ENCODE data around the gene TUBA3E.
"Not testable (repeated sequence)": the region's sequence is repeated elsewhere in the genome, so short reads cannot be mapped to it uniquely, and the experiment has no call there.

DNA sequence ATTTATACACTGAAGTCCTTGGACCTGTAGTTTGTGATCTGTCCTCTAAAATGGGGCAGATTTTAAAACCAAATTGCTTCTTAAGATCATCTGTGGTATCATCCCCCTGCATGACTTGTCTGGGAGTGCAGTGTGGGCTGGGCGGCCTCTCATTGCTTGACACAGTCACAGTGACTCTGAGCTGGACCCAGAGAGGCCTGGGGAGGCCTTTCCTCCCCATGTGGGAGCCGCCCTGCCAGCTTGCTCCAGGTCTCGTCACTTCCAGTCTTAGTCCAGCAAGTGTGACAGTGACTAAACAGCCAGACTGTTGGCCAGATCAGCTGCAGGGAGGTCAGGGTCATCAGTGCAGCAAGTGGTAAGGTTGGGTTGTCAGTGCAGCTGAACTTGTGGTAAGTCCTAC is 4.9 kb upstream of the TUBA3E start:
- TF ChIP-seq, protein P1, sequence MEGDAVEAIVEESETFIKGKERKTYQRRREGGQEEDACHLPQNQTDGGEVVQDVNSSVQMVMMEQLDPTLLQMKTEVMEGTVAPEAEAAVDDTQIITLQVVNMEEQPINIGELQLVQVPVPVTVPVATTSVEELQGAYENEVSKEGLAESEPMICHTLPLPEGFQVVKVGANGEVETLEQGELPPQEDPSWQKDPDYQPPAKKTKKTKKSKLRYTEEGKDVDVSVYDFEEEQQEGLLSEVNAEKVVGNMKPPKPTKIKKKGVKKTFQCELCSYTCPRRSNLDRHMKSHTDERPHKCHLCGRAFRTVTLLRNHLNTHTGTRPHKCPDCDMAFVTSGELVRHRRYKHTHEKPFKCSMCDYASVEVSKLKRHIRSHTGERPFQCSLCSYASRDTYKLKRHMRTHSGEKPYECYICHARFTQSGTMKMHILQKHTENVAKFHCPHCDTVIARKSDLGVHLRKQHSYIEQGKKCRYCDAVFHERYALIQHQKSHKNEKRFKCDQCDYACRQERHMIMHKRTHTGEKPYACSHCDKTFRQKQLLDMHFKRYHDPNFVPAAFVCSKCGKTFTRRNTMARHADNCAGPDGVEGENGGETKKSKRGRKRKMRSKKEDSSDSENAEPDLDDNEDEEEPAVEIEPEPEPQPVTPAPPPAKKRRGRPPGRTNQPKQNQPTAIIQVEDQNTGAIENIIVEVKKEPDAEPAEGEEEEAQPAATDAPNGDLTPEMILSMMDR (IDR thresholded peaks at IDR 0.05; ENCODE audit: poor library complexity, severe bottlenecking), result not testable (repeated sequence)
- not testable (repeated sequence) for TF ChIP-seq EZH2 (IDR thresholded peaks at IDR 0.05; ENCODE audit: borderline replicate concordance, insufficient read depth, low read length, poor library complexity, severe bottlenecking); POLR2AphosphoS5 (IDR thresholded peaks at IDR 0.05); RAD21 (conservative IDR thresholded peaks at IDR 0.05); EP300 (conservative IDR thresholded peaks at IDR 0.05; ENCODE audit: poor library complexity, severe bottlenecking); SMC3 (conservative IDR thresholded peaks at IDR 0.05; ENCODE audit: poor library complexity)

All from neural cell (in vitro differentiated cells).